RCC 7860 (cell line): ENCODE data around the gene GNAO1.
A peak's percentile ranks its signal among the peaks of the same experiment; 100 is the strongest.

Experiments used
- DNase-seq: peaks from one replicate; pipeline ENCODE4 v3.0.0-alpha.2; 2015; ENCODE audit warnings: low spot score
- FAIRE-seq: peaks from 2 replicates; lab custom pipeline; 2012; peaks lifted over from hg19 to GRCh38; lab: Jason Lieb, UNC

The GNAO1 gene

DNA sequence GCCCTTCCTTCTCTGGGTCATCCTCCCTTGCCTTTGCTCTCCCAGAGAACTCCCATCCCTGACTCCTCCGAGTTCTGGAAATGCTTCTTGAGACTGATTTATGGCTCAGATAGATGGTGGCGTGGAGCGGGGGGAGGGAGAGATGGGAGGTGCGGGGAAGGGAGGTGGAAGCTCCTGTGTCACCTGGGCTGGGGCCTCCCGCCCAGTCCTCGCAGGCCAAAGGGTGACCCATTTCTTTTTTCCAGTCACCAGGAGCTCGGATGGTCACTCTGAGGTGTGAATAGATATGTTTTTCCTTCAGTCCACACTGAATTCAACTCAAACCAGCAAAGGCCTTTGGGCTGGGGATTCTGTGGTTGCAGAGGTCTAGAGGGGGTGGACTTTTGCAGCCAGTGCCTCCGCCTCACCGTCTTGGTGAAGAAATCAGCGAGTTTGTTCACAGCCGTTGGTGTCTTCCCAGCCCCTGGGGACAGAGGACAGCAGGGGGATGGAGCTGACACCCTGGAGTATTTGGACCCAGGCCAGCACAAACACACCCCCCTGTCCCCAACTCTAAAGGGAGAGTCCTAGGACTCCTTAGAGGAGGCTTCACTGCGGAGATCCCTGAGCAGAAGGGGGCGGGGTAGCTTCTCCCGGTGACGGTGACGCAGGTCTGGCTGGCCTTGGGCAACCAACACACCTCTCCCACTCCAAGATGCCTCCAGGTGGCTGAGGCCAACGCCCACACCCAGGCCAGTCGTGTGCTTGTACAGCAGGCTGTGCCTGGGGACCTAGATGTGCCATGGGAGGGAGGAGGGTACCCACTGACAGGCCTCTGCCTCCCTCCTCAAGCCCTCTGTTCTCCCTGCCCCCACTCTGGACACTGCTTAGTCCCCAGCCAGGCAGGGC, 153.5 kb downstream of the GNAO1 start:
- no peak for DNase-seq
- no peak for FAIRE-seq

DNA sequence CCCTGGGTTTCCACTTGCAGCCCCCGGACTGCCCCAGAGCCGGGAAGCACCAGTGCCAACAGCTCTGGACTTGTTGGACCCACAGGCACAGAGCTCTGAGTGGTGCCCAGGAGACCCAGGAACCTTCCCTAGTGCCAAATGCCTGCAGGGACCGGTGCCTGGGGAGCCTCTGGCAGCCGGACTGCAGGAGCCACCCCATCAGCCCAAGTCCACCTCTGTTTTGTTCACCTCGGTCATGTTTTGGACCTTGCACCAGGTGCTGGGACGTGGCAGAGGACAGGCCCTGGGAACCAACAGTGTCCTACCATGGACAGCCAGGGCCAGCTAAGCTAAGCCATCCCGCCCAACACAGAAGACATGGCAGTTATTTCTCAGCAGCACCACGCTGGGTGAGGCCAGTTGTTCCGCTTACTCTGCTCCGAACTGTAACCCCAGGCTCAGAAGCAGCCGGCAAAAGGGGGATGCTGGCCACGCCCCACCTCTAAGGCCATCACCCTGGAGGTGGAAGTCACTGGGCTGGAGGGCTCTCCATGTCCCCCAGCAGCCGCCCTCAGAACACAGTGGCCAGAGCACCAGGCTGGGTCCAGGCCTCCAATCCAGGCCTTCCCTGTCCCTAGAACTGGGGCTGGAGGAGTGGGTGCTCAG, 154.2 kb downstream of the GNAO1 start:
- DNase-seq (no peak), FAIRE-seq (no peak)

- DNase-seq (no peak), FAIRE-seq (no peak)
These were observed 155.0 kb downstream of the GNAO1 start for GRCh38 chr16:56346131-56346890.

GRCh38 chr16:56347166-56347565, 155.9 kb downstream of the GNAO1 start:
- DNase-seq: no peak
- no peak for FAIRE-seq

GRCh38 chr16:56347670-56348069, 156.4 kb downstream of the GNAO1 start:
- no peak for DNase-seq
- FAIRE-seq: no peak

- FAIRE-seq: no peak
- DNase-seq: no peak
These were observed 157.1 kb downstream of the GNAO1 start for GRCh38 chr16:56348168-56349085.

DNA sequence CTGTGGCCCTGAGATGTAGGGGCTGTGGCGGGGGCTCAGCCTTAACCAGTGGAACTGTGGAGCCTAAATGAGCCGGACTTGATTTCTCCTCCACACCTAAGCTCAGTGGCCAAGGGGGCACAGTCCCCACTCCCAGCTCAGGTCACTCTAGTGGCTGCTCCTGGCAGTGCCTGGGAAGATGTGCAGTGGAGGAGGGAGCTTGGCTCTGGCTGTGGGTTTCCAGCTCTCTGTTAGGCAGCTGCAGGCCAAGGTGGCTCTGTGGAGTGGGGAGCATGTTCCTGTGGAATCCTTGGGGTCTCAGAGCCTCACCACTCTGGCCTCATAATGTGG, 157.8 kb downstream of the GNAO1 start:
- DNase-seq (no peak), FAIRE-seq (no peak)

GRCh38 chr16:56349711-56350161, 158.4 kb downstream of the GNAO1 start:
- no peak for FAIRE-seq
- no peak for DNase-seq

GRCh38 chr16:56350491-56351405, 159.5 kb downstream of the GNAO1 start:
- no peak for FAIRE-seq
- DNase-seq: no peak

GRCh38 chr16:56351481-56351880, 160.2 kb downstream of the GNAO1 start:
- no peak for DNase-seq
- no peak for FAIRE-seq

DNA sequence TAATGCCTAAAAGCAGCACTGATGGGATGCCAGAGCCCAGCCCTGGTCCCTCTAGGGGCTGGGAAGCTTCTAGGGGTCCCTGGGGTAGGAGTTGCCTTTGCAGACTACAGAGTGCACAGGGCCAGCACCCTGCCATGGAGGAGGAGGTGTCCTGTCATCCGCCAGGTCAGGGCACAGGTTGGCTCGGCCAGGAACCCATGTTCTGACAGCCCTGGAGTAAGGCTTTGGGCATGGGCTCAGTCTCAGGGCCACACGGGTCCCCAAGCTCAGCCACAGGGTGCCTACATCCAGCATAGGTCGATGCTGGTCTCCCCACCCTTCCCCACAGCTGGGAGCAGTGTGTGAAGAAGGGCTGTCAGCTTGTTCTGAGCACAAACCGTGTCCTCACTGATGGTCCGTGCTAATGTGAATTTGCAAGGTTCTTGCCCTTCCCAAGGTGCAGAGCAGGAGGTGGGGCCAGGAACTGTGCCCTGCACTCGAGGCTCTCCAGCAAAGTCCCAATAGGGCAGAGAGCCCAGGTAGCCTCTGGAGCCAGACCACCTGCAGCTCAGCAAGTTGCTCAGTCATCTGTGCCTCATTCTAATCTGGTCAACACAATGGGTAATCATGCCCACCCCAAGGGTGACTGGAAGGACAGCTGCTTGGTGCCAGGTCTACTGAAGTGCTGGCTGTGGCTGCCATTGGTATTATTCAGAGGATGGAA, 161.2 kb downstream of the GNAO1 start:
- no peak for FAIRE-seq
- DNase-seq: no peak

- DNase-seq (no peak), FAIRE-seq (no peak)
These were observed 162.0 kb downstream of the GNAO1 start for GRCh38 chr16:56353054-56353921.

- DNase-seq (no peak), FAIRE-seq (no peak)
These were observed 162.7 kb downstream of the GNAO1 start for GRCh38 chr16:56354016-56354415.

- FAIRE-seq (no peak), DNase-seq (no peak)
These were observed 163.5 kb downstream of the GNAO1 start for GRCh38 chr16:56354746-56355145.

DNA sequence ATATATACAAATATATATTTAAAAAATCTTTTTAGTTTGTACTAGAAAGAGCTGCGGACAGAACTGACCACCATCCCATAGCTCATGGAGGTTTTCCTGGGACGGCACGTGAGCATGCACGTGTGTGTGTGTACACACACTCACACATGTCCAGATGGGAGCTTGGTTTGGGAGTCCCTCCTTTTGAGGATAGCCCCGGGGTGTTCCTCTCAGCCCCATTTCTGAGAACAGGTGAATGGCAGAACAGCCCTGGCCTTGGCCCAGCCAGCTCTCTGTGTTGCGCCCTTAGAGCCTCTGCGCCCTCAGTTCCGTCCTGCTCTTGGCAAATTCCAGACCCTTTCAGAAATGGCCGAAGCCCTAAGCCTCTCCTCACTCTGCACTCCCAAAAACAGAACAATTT, 163.9 kb downstream of the GNAO1 start:
- no peak for DNase-seq
- no peak for FAIRE-seq

DNA sequence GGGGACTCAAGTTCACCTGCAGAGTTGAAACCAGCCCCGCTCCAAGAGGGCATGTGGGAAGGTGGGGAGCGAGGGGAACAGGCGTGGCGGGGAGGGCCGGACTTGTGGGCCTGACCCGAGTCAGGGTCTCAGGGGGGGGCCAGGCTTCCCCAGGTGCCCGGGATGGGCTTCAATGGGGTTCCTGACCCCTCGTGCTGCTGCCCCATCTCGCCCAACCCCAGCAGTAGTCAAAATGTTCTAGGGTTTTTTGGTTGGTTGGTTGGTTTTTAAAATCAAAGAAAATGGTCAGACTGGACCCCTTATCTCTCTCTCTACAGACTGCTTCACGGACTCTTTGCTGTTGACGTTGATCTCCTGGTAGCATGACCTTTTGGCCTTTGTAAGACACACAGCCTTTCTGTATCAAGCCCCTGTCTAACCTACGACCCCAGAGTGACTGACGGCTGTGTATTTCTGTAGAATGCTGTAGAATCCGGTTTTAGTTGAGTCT, 164.5 kb downstream of the GNAO1 start:
- FAIRE-seq (no peak), DNase-seq (no peak)

DNA sequence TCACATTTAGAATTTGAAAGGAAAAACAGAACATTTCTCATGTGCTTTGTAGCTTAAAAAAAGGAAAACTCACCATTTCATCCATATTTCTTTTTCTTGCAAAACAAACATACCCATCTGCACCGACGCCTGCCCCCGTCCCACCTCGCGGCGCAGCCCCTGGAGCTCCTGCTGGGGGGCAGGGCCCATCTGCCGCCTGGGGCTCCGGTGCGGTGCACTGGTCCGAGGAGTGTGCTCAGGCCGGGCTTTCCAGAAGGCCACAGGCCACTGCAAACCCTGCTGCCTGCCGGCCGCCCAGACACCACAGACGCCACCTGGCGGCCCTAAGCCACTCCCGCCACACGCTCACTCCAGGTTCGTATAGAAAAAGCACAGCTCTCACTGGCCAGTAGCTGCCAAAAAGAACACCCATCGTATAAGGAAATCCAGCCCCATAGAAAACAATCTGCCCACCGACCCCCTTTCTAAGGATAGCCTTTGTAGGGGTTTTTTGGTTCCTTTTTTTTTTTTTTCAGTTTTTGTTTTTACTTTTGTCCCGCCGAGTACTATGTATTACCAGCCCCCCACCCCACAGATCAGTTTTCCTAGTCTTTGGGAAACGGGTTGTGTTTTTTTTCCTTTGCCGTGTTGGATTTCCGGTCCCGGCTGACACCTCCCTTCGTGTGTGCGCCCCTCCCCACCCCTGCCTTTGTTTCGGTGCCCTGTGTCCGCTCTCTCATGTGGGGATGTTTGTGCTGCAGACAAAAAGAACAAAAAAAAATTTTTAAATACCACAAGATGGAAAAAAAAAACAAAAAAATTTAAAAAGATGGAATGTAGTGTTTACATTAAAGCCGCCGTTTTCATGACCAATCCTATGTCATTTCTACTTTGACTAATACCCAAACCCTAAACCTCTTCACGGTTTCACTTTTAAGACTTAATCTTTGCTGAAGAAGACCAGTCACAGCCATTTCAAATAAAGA, 165.3 kb downstream of the GNAO1 start:
- DNase-seq: peak; percentile 77
- FAIRE-seq: peak; percentile 2
